VCaP (cell line): ENCODE measurements around the gene EGFR.

Experiments
- H3K27ac ChIP-seq: fragments of 450-650 bp; 2 replicates; pipeline ENCODE4 v1.5.1; 2017
- TF ChIP-seq, protein P1 (sequence below): fragments of 450-650 bp; conservative IDR thresholded peaks from 2 replicates; pipeline ENCODE4 v1.5.1; 2017; ENCODE audit warnings: mild to moderate bottlenecking, moderate library complexity

The EGFR gene

DNA sequence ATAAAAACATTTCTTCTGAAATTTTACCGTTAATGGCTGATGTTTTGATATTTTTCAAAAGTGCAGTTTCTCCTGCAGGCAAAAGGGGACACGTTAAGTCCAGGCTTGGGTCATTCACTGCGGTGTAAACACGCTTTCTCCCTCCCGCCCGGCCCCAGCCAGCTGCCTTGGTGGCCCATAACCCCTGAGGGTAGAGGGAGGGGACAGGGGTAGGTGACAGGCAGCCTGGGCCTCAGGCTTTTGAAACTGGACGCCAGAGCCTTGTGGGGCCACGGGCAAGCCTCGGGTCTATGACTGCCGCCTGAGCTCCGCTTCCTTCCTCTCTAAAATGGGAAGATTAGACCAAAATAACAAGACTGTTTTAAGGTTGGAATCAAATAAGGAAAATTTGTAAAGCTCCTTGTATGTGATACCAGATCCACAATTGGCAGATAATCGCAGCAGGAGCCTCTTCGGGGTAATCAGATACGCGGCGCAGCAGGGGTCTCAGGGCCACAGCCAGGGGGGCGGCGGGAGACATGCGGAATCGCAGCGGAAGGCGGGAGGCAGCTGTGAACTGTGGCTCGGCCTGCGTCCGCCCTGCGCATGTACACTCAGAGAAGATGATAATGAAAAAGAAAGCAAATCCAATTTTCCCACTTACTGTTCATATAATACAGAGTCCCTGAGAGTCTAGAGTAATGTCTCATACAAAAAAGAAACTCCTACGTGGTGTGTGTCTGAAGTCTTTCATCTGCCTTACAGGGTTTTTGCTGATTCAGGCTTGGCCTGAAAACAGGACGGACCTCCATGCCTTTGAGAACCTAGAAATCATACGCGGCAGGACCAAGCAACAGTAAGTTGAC is 138.3 kb downstream of the EGFR start:
- TF ChIP-seq, protein P1, sequence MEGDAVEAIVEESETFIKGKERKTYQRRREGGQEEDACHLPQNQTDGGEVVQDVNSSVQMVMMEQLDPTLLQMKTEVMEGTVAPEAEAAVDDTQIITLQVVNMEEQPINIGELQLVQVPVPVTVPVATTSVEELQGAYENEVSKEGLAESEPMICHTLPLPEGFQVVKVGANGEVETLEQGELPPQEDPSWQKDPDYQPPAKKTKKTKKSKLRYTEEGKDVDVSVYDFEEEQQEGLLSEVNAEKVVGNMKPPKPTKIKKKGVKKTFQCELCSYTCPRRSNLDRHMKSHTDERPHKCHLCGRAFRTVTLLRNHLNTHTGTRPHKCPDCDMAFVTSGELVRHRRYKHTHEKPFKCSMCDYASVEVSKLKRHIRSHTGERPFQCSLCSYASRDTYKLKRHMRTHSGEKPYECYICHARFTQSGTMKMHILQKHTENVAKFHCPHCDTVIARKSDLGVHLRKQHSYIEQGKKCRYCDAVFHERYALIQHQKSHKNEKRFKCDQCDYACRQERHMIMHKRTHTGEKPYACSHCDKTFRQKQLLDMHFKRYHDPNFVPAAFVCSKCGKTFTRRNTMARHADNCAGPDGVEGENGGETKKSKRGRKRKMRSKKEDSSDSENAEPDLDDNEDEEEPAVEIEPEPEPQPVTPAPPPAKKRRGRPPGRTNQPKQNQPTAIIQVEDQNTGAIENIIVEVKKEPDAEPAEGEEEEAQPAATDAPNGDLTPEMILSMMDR = no peak
- H3K27ac ChIP-seq = no peak overlapping the region

DNA sequence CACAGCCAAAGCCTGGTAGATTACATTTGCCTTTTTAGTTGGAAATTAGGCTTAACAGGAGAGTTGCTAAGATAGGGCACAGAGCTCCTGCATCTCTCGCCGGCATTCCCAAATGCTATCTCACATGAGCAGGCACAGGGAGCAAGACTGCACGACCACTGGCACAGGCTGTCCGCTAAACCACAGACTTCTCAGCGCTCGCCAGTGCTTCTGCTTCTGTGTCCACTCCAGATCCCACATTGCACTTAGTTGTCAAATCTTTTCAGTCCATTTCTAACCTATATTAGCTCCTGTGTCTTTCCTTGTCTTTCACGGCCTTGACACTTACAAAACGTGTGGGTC is 138.9 kb downstream of the EGFR start:
- no peak overlapping the region for H3K27ac ChIP-seq
- TF ChIP-seq, protein P1 = no peak

DNA sequence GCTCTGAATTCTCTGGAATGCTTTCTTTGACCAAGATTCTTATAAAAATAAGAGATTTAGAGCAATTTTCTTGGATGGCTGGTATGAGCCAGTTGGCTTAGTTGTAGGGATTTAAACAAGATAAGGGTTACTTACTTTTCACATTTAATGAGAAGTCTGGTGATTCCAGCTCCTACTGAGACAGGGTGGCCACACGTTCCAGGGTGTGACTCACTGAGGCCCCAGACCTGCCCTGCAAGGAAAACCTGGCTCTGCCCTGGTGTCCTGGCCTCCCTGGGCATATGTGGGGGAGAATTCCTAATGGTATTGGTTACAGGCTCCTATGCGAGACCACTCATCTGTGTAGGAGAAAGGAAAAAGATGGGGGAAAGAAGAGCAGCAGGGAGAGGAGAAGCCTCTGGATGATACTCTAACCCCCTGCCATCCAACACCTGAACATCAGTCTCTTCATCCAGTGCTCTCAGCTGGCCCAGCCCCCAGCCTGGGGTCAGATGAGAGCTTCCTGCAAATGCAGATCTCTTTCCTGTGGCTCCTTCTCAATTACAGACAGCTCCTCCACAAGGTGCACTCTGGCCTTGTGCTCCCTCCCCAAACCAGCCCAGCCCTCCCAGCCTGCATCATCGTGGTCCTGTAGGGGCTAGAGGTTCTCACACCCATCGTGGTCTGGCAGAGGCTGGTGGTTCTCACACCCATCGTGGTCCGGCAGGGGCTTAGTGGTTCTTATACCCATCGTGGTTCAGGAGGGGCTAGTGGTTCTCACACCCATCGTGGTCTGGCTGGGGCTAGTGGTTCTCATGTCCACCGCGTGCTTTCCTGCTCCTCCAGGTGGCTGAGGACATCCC is 139.9 kb downstream of the EGFR start:
- H3K27ac ChIP-seq = no peak overlapping the region
- TF ChIP-seq, protein P1 = no peak

DNA sequence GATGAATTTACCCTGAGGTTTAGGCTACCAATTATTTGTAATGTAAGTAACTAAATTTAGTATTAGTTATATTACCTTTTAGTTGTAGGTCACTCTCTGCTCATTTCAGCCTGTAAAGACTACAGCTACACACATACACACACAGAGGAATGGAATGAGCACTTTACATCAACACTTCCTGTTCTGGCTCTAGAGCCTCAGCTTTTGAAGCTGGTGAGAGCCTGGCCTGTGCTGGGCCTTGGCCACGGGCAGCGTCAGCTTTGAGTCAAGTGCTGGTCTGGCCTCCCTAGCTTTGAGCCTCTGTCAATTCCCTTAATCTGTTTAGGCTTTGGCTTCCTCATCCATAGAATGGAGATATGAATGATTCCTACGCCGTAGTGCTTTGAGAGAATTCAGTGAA is 141.7 kb downstream of the EGFR start:
- H3K27ac ChIP-seq = no peak overlapping the region
- TF ChIP-seq, protein P1 = no peak

DNA sequence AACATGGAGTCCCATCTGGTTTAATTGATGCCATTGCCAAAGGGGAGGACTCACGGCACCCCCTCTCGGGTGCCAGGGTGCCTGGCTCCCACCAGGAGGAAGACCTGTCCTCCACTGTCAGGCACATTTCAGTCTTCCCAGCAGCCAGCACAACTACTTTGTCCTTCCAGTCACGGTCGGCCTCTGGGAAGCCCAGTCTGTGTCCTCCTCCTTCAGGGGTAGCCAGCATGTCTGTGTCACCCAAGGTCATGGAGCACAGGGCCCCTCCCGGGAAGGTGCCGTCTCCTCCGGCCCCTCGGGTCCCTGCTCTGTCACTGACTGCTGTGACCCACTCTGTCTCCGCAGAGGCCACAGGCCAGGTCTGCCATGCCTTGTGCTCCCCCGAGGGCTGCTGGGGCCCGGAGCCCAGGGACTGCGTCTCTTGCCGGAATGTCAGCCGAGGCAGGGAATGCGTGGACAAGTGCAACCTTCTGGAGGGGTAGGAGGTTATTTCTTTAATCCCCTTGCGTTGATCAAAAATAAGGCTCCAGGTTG is 142.4 kb downstream of the EGFR start:
- TF ChIP-seq, protein P1 = no peak
- no peak overlapping the region for H3K27ac ChIP-seq

DNA sequence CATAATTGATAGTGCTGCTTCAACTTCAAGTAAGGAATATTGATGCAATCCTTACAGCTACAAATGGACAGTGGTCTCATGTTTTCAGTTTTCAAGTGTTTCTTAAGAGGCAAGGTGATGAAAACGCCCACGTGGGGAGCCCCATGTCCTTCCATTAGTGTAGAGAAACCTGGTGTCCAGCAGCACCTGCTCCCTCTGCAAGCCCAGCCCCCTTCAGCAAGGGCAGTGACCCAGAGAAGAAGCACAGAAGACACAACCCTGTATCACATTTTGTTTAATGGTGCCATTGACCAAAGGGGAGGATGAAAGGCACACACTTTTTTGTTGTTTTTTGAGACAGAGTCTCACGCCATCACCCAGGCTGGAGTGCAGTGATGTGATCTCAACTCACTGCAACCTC is 143.7 kb downstream of the EGFR start:
- TF ChIP-seq, protein P1 = no peak
- H3K27ac ChIP-seq = no peak overlapping the region

DNA sequence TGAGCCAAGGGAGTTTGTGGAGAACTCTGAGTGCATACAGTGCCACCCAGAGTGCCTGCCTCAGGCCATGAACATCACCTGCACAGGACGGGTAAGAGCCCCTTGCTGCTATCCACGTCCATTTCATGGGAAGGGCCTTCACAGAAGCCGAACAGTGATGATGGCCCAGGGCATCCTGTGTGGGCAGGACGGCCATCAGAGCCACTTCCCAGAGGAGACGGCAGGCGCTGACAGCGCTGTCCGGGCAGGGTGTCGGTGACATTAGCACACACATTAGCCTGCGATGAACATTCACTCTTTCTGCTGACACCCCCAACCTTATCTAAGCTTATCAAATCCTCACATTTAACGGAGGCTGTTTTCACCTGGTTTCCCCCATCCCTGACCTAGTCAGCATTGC is 144.9 kb downstream of the EGFR start:
- TF ChIP-seq, protein P1 = no peak
- H3K27ac ChIP-seq = no peak overlapping the region
